ENCODE measurements around the gene TRIM29.
"Not testable (repeated sequence)": the region's sequence is repeated elsewhere in the genome, so short reads cannot be mapped to it uniquely, and the experiment has no call there.

Gene TRIM29, protein sequence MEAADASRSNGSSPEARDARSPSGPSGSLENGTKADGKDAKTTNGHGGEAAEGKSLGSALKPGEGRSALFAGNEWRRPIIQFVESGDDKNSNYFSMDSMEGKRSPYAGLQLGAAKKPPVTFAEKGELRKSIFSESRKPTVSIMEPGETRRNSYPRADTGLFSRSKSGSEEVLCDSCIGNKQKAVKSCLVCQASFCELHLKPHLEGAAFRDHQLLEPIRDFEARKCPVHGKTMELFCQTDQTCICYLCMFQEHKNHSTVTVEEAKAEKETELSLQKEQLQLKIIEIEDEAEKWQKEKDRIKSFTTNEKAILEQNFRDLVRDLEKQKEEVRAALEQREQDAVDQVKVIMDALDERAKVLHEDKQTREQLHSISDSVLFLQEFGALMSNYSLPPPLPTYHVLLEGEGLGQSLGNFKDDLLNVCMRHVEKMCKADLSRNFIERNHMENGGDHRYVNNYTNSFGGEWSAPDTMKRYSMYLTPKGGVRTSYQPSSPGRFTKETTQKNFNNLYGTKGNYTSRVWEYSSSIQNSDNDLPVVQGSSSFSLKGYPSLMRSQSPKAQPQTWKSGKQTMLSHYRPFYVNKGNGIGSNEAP

GRCh38 chr11:120137611-120138521 lies at the start of gene TRIM29:
TRIM29 (minus strand) TSS chr11:120138113; CDS start chr11:120138031, 82 bp downstream.
- no peak for DNase-seq (ENCODE audit: low read depth in 2 of 2)

GRCh38 chr11:120186774-120187591 lies 49.1 kb upstream of the TRIM29 start:
- DNase-seq (ENCODE audit: low read depth in 2 of 2): no peak

- DNase-seq (ENCODE audit: low read depth in 2 of 2): no peak
These were observed 48.5 kb upstream of the TRIM29 start for GRCh38 chr11:120186456-120186773.

DNA sequence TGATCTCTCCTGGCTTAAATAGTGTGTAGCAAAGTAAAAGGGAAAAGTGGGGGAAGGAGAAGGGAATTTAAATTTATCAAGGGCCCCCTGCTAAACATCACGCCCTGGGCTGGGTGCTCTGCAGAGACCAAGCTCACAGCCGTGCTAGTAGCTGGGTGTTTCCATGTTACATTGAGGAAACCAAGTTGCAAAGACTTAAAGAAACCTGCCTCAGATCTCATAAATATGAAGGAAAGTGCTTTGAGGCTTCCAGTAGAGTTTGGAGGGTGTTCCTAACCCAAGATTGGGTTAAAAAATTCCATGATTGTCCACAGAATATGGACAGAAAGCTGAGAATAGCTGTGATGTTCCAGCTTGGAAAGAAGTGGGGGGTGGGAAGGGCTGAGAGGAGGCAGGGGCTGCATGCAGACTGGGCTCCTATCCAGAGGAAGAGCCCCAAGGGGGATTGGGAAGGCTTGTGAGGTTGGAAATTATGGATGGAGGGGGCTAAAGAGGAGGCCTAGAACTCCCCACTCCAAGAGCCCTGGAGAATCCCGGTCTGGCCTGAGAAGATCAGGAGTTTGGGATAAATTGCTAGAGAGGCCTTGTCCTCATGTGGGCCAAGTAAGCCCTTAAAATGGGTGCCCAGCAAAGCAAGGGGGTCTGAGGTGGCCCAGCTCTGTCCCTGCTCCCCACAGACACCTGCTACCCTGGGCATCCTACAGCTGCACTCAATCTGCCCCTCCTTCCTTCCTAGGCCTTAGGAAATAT lies 48.0 kb upstream of the TRIM29 start:
- no peak for DNase-seq (ENCODE audit: low read depth in 2 of 2)

GRCh38 chr11:120184946-120185705 lies 47.2 kb upstream of the TRIM29 start:
- DNase-seq (ENCODE audit: low read depth in 2 of 2): no peak

DNA sequence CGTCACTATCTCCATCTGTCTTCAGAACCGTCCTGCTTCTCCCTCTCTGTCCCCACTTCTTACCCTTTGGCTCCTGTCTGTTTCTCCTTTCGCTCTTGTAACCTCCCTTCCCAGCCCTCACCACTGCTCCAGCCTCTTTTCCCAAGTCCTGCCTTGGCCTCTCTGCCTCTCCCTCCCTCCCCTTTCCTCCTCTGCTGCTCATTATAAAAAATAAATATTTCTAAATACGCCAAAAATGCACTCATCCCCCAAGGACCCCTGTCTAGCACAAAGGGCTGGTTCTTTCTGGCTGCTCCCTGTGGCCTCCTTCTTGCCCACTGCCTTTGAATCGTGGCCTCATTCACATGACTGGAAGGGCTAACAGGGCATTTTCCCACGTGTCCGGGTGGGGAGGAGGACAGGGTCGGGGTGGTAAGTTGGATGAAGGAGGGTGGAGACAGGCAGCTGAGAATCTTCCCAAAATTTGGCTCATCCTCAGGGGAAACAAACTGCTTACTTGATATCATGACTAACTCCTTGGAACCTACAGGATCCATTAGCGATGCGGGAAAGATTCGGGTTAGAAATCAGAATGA lies 46.5 kb upstream of the TRIM29 start:
- no peak for DNase-seq (ENCODE audit: low read depth in 2 of 2)

GRCh38 chr11:120183701-120184141 lies 45.8 kb upstream of the TRIM29 start:
- no peak for DNase-seq (ENCODE audit: low read depth in 2 of 2)

DNA sequence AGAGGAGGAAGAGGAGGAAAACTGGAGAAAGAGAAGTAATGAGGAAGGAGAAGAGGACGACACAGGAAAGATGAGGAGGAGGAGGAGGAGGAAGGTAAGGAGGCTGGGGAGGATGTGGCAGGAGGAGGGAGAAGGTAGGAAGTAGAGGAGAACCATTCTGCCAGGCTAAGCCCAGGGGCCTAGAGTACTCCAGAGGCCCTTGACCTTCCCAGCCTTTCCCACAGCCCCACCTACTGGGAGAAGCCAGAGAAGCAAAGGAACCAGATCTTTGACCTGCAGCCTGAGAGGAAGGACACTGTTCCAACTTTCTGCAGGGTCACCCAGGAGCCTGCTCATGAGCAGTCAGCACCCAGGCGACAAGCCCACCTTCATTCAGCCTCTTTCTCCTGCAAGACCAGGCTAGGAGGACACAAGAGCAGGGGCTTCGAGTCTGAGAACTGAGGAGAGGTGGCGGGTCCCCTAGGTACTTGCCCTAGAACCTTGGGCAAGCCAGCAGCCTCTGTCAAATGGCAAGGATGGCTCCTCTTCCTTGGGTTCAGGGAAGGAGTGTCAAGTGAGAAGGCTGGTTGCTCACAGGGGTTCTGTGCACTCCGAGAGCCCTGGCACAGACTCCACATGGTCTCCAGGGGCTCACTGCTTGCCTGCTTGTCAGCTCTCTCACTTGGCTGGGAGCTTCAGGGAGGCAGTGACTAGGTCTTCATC lies 45.0 kb upstream of the TRIM29 start:
- DNase-seq (ENCODE audit: low read depth in 2 of 2): no peak

DNA sequence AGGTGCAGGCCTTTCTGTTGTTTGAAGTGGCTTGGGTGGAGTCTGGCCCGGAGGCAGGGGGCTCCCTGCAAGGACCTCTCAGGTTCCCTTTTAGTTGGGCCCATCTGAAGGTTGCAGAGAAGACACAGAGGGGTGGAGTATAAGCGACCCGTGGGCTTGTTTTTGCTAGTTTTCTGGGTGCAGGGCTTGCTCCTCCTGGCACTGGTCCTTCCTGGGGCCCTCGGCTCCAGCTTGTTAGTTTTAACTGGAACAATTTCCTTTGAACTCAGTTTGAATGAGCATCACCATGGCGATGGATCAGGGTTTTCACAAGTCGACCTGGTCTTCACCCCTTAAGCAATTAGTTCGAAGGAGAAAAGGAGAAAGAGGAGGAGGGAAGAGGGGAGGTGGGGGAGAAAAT lies 44.5 kb upstream of the TRIM29 start:
- DNase-seq (ENCODE audit: low read depth in 2 of 2): no peak

DNA sequence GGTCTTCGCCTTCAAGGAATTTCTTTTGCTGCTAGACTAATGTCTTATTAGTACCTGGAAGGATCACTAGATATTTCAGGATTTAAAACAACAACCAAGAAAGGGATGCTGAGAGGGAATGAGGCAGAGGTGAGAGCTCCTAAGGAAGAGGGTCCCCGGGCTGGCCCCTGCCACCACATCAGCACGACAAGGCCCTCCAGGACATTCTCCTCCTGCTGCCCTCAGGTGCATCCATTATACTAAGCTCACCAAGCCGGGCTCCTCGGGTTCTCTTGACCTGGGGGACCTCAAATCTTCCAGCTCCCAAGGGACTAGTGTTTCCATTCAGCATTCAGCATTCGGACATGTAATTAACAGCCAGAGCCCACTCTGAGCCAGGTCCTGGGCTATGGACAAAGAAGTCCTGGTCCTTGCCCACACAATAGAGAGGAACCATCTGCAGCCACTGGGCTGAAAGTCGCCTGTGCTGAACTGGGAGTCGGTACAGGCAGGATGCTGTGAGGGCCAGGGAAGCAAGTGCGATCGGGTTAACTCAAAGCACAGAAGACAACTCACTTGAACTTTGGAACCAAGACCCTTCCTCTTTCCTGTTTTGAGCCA lies 43.6 kb upstream of the TRIM29 start:
- no peak for DNase-seq (ENCODE audit: low read depth in 2 of 2)

DNA sequence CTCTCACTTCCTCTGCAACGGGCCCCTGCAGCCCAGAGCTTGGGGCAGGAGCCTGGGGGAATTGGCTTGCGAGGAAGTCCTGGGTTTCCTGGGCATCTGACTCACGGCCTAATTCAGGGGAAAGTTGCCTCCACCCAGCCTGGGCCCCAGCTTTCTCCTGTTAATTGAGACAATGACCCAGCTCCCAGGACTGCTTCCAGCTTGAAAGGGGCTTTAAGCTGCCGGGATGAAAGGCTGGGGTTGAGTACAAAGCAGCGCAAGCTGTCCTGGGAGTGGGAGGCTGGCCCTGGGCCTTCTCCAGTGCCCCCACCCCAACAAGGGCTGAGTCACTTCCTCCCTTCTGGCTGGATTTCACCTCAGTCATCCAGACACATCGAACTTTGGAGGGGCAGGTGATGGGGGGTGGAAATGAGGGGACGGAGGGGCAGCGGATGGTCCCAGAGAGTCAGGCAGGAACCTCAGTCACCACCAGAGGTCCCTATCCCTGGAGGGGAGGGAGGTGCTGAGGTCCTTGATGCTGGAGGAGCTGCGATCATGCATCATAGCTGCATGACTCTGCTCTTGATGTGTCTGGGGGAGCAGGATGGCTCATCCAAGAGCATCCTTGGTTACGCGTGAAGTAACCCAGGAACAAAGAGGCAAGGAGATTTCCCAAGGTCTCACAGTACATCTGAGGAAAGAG lies 42.8 kb upstream of the TRIM29 start:
- no peak for DNase-seq (ENCODE audit: low read depth in 2 of 2)

DNA sequence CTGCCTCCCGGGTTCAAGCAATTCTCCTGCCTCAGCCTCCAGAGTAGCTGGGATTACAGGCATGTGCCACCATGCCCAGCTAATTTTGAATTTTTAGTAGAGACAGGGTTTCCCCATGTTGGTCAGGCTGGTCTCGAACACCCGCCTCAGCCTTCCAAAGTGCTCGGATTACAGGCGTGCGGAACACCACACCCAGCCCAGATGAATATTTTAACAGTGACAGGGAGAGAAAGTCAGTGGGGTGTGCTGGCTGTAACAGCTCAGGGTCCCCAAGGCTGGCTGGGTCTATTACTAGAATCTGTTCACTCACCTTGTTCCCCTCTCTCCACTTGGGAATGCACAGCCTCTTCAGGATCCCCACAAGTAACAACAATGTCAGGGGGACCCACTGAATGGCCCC lies 42.1 kb upstream of the TRIM29 start:
- DNase-seq (ENCODE audit: low read depth in 2 of 2): not testable (repeated sequence)

DNA sequence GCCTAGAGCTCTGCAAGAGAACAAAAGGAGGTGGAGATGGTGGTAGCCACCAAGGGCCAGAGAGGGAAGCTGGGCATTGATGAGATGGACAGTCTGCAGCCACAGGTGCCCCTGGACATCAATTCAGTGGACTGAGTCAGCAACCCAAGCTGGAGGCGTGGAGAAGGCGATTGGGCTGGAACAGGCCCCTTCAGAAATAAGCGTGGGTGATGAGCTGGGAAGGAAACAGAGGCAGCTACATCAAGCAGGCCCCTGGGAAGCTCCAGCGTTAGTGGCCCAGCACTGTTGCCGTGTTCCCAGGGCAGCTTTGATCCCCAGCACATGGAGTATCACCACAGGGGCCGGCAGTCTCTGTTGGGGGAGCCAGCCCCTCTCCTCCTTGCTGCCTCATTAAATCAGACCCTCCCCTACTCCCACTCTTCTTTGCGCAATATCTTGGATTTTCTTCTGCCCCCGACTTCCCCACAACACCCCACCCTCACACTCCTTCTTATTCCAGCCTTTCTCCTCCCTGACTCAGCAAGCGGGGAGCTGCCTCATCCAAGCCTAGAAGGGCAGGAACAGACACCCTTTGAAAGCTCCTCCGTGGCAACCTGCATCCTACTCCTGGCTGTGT lies 41.3 kb upstream of the TRIM29 start:
- no peak for DNase-seq (ENCODE audit: low read depth in 2 of 2)

- no peak for DNase-seq (ENCODE audit: low read depth in 2 of 2)
These were observed 40.7 kb upstream of the TRIM29 start for GRCh38 chr11:120178561-120179056.

- DNase-seq (ENCODE audit: low read depth in 2 of 2): no peak
These were observed 37.0 kb upstream of the TRIM29 start for GRCh38 chr11:120174866-120175265.

DNA sequence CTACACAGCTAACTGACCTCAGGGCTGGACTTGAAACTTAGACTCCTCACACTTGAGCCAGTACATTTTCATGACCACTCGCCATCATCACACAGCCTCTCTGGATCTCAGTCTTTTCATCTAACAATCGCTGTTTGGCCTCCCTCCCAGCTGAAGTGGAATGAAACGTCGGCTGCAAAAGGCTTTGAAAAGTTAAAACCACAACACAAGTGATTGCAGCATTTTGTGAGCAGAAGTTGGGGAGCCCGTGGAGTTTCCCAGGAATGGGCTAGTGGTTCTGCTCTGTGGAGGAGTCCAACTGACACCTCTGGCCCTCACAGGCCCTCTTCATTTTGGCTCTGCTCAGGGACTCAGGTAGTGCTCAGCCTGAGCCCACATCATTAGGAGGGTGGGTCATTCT lies 35.9 kb upstream of the TRIM29 start:
- DNase-seq (ENCODE audit: low read depth in 2 of 2): no peak

DNA sequence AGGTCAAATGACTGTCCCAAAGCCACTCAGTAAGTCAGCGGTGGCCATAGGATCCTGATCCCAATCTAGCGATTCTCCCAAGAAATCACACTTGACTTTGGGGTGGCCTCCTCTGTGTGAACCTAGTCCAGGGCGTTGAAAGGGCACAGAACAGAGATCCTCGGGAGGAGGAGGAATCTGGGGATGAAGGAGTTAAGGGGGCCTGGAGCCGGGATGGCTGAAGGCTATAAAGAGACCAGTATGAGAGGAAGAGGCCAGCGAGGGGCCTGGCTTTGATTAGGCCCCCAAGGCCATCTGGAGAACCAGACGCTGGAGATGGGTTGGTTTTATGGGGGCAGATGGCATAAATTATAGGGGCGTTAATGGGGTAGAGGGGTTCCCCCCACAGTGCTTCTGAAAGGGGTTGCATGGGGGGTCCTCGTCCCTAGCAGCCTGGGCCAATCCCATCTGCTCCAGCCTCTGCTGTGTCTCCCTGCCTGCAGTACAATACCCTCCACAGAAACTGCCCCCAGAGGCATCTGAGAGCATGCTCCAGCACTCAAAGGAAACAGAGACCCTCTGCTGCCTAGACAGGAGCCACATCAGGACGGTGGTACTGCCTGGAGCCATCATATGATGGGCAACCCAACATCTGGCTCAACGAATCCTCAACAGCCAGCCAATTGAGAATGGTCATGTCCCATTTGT lies 35.2 kb upstream of the TRIM29 start:
- no peak for DNase-seq (ENCODE audit: low read depth in 2 of 2)
